ENCODE results near the gene COL11A1.

Gene COL11A1

DNA sequence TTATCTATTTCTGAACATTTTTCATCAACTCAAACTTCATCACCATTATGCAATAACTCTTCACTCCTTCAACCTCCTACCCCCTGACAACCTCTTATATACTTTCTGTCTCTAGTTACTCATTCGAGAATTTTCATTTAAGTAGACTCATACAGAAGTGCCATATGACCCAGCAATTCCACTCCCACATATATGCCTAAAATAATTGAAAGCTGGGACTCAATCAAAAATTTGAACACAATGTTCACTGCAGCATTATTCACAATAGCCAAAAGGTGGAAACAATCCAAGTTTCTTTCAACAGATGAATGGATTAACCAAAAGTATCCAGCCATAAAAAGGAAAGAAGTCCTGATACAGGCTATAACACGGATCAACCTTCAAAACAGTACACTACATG lies 24.1 kb downstream of the COL11A1 start:
- no peak overlapping the region for H2AFZ ChIP-seq (ENCODE audit: low read depth, low read length)
- H3K9ac ChIP-seq (ENCODE audit: low read length) = no peak overlapping the region
- no peaks in the 10 kb centered on the region for H3K79me2 ChIP-seq (ENCODE audit: low read length)
- H3K36me3 ChIP-seq (replicated peaks; ENCODE audit: low read depth, low read length) = no peaks in the 10 kb centered on the region
- no peaks in the 10 kb centered on the region for H3K4me1 ChIP-seq (ENCODE audit: low read length)
- TF ChIP-seq, protein P1, sequence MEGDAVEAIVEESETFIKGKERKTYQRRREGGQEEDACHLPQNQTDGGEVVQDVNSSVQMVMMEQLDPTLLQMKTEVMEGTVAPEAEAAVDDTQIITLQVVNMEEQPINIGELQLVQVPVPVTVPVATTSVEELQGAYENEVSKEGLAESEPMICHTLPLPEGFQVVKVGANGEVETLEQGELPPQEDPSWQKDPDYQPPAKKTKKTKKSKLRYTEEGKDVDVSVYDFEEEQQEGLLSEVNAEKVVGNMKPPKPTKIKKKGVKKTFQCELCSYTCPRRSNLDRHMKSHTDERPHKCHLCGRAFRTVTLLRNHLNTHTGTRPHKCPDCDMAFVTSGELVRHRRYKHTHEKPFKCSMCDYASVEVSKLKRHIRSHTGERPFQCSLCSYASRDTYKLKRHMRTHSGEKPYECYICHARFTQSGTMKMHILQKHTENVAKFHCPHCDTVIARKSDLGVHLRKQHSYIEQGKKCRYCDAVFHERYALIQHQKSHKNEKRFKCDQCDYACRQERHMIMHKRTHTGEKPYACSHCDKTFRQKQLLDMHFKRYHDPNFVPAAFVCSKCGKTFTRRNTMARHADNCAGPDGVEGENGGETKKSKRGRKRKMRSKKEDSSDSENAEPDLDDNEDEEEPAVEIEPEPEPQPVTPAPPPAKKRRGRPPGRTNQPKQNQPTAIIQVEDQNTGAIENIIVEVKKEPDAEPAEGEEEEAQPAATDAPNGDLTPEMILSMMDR (IDR thresholded peaks at IDR 0.05; ENCODE audit: low read depth, low read length) = no peak
- TF ChIP-seq EZH2phosphoT487 (IDR thresholded peaks at IDR 0.05; ENCODE audit: low read depth) = no peak
- H3K9me3 ChIP-seq (ENCODE audit: insufficient read depth, low read length) = no peaks in the 10 kb centered on the region
- no peak overlapping the region for H3K4me3 ChIP-seq (ENCODE audit: low read length)
- no peaks in the 10 kb centered on the region for H3K27me3 ChIP-seq (ENCODE audit: low read depth, low read length)
- no peak overlapping the region for H3K4me2 ChIP-seq (ENCODE audit: low read length)
- no peaks in the 10 kb centered on the region for H4K20me1 ChIP-seq (ENCODE audit: insufficient read depth, low read length)
- H3K27ac ChIP-seq (ENCODE audit: low read length) = no peak overlapping the region

DNA sequence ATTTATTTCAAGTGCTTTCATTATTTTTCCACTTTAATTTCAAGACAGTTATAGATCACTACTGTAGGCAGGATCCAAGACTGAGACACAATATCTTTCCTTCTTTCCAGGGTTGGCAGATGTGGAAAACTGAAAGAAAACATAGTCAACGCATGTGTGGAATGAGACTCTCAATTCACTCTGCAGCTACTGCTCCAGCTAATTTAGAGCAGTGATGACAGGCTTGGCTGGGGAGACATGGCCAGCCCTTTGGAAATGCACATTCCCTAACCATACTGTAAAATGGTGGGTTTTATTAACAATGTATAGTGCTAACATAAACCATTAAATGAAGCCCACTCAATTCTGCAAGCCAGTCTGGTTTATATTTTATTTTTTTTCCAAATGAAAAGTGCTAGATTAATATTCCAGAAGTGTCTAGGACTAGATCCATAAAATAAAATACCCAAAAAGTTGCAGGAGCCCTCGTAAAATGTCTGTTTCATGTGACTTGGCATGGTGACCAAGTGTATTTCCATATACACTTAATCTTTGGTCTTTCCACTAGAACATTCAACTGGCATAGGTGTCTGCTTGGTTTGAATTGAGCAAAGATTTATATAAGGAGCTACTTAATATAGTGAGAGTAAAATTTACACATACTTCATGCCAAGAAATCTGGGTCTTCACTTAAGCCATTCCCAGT lies 32.9 kb downstream of the COL11A1 start:
- Histone ChIP-seq H3K4me3 (ENCODE audit: low read length) (no peak overlapping the region), H3K9me3 (ENCODE audit: insufficient read depth, low read length) (no peaks in the 10 kb centered on the region), H3K9ac (ENCODE audit: low read length) (no peak overlapping the region), H3K79me2 (ENCODE audit: low read length) (no peaks in the 10 kb centered on the region), H3K27ac (ENCODE audit: low read length) (no peak overlapping the region), H2AFZ (ENCODE audit: low read depth, low read length) (no peak overlapping the region), H3K4me1 (ENCODE audit: low read length) (no peaks in the 10 kb centered on the region), H4K20me1 (ENCODE audit: insufficient read depth, low read length) (no peaks in the 10 kb centered on the region), H3K27me3 (ENCODE audit: low read depth, low read length) (no peaks in the 10 kb centered on the region), H3K4me2 (ENCODE audit: low read length) (no peak overlapping the region), H3K36me3 (replicated peaks; ENCODE audit: low read depth, low read length) (no peaks in the 10 kb centered on the region)
- TF ChIP-seq EZH2phosphoT487 (IDR thresholded peaks at IDR 0.05; ENCODE audit: low read depth) = no peak
- TF ChIP-seq, protein P1 (IDR thresholded peaks at IDR 0.05; ENCODE audit: low read depth, low read length) = no peak

DNA sequence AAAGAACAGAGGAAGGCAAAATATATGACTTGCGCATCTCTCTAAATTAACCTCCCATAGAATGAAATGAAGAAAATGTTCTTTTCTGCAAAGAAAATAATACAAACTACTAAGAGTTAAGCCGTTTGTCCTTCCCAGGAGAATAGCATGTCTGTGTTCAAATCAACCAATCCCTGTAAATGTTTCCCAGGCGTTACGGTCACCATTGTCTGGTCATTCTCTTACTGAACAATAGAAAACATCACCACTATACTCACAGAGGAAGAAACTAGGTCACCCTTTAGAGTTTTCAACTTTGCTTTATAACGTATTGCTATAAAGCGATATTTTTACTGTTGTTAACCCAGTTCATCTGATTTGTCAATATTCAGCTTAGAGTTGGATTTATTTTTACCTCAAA lies 34.1 kb downstream of the COL11A1 start:
- Histone ChIP-seq H2AFZ (ENCODE audit: low read depth, low read length) (no peak overlapping the region), H3K4me2 (ENCODE audit: low read length) (no peak overlapping the region)
- TF ChIP-seq, protein P1 (IDR thresholded peaks at IDR 0.05; ENCODE audit: low read depth, low read length) = no peak
- TF ChIP-seq EZH2phosphoT487 (IDR thresholded peaks at IDR 0.05; ENCODE audit: low read depth) = no peak

DNA sequence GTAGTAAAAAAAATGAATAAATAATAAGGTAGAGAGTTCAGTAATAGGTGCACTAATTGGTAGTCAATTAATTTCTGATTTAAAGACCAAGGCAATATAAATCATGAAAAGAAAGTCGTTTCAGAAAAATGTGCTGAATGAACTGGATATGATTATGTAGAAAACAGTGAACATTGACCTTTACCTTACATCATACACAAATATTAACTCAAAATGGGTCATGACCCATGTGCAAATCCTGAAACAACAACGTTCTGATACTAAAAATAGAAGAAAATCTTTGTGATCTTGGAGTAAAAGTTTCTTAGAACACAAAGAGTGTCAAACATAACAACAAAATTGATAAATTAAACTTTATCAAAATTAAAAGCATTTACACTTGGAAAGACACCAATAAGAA lies 39.1 kb downstream of the COL11A1 start:
- Histone ChIP-seq H3K9ac (ENCODE audit: low read length) (no peak overlapping the region), H3K27me3 (ENCODE audit: low read depth, low read length) (no peaks in the 10 kb centered on the region), H2AFZ (ENCODE audit: low read depth, low read length) (no peak overlapping the region), H3K4me3 (ENCODE audit: low read length) (no peak overlapping the region), H3K79me2 (ENCODE audit: low read length) (no peaks in the 10 kb centered on the region), H4K20me1 (ENCODE audit: insufficient read depth, low read length) (no peaks in the 10 kb centered on the region), H3K27ac (ENCODE audit: low read length) (no peak overlapping the region), H3K4me1 (ENCODE audit: low read length) (no peaks in the 10 kb centered on the region), H3K36me3 (replicated peaks; ENCODE audit: low read depth, low read length) (no peaks in the 10 kb centered on the region), H3K4me2 (ENCODE audit: low read length) (no peak overlapping the region), H3K9me3 (ENCODE audit: insufficient read depth, low read length) (no peaks in the 10 kb centered on the region)
- no peak for TF ChIP-seq EZH2phosphoT487 (IDR thresholded peaks at IDR 0.05; ENCODE audit: low read depth)
- TF ChIP-seq, protein P1 (IDR thresholded peaks at IDR 0.05; ENCODE audit: low read depth, low read length) = no peak

More for the DNA sequence above, 34.1 kb downstream of the COL11A1 start:
- H3K4me1 ChIP-seq (ENCODE audit: low read length) = no peaks in the 10 kb centered on the region
- no peaks in the 10 kb centered on the region for H3K27me3 ChIP-seq (ENCODE audit: low read depth, low read length)
- no peak overlapping the region for H3K27ac ChIP-seq (ENCODE audit: low read length)
- H3K36me3 ChIP-seq (replicated peaks; ENCODE audit: low read depth, low read length) = no peaks in the 10 kb centered on the region
- no peaks in the 10 kb centered on the region for H4K20me1 ChIP-seq (ENCODE audit: insufficient read depth, low read length)
- H3K9me3 ChIP-seq (ENCODE audit: insufficient read depth, low read length) = no peaks in the 10 kb centered on the region
- no peak overlapping the region for H3K4me3 ChIP-seq (ENCODE audit: low read length)
- no peaks in the 10 kb centered on the region for H3K79me2 ChIP-seq (ENCODE audit: low read length)
- no peak overlapping the region for H3K9ac ChIP-seq (ENCODE audit: low read length)
